AG09319 (cell line): ENCODE results near the gene ARHGAP45.
A peak's percentile ranks its signal among the peaks of the same experiment; 100 is the strongest.

Experiments
- DNase-seq: peaks from one replicate; pipeline ENCODE4 v3.0.0-alpha.2; 2010; ENCODE audit warnings: low read depth; ENCODE audit errors: extremely low read depth
- TF ChIP-seq, protein P1 (sequence below): IDR thresholded peaks from 2 replicates; pipeline ENCODE4 v1.5.1; 2011; ENCODE audit warnings: low read depth, mild to moderate bottlenecking, inconsistent platforms, low read length, moderate library complexity

Gene ARHGAP45

DNA sequence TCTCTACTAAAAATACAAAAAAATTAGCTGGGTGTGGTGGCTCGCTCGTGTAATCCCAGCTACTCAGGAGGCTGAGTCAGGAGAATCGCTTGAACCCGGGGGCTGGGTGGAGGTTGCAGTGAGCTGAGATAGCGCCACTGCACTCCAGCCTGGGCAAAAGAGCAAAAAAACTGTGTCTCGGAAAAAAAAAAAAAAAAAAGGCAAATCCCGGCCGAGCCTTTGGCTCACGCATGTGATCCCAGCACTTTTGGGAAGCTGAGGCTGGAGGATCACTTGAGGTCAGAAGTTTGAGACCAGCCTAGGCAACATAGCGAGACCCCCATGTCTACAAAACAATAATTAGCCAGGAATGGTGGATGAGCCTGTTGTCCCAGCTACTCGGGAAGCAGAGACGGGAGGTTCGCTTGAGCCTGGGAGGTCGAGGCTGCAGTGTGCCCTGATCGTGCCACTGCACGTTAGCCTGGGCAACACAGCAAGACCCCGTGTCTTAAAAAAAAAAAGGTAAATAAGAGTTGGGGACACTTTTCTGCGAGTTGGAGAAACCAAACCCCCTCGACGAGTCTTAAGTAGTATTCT lies 36.3 kb downstream of the ARHGAP45 start:
- no peak for DNase-seq

DNA sequence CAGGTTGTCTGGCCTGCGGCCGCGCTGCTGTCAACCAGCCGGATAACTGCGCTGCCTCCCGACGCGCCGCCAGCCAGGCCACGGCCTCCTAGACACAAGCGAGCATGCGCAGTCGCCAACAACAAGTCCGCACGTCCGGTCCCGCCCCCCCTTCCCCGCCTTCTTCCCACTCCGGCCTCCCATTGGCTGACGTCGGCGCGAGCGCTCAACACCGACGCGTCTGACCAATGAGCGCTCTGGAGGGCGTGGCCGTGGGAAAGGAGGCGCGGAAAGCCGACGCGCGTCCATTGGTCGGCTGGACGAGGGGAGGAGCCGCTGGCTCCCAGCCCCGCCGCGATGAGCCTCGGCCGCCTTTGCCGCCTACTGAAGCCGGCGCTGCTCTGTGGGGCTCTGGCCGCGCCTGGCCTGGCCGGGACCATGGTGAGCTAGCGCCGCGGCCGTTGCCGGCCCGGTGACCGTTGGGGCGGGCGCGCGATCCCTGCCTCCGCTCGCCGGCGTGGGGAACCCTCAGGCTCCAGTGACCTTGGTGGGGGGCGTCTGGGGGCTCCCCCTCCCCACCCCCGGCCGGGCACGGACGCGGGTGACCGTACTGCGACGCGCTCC lies 36.8 kb downstream of the ARHGAP45 start, which contains the start of gene GPX4:
Gene GPX4, plus strand, starts transcription at position 287 of the 603 bp plus-strand sequence. Its CDS starts 50 bp downstream, at position 337.
- DNase-seq = peak; percentile 99
- TF ChIP-seq, protein P1, sequence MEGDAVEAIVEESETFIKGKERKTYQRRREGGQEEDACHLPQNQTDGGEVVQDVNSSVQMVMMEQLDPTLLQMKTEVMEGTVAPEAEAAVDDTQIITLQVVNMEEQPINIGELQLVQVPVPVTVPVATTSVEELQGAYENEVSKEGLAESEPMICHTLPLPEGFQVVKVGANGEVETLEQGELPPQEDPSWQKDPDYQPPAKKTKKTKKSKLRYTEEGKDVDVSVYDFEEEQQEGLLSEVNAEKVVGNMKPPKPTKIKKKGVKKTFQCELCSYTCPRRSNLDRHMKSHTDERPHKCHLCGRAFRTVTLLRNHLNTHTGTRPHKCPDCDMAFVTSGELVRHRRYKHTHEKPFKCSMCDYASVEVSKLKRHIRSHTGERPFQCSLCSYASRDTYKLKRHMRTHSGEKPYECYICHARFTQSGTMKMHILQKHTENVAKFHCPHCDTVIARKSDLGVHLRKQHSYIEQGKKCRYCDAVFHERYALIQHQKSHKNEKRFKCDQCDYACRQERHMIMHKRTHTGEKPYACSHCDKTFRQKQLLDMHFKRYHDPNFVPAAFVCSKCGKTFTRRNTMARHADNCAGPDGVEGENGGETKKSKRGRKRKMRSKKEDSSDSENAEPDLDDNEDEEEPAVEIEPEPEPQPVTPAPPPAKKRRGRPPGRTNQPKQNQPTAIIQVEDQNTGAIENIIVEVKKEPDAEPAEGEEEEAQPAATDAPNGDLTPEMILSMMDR = no peak

More for the DNA sequence above, 36.3 kb downstream of the ARHGAP45 start:
- TF ChIP-seq, protein P1 = no peak

DNA sequence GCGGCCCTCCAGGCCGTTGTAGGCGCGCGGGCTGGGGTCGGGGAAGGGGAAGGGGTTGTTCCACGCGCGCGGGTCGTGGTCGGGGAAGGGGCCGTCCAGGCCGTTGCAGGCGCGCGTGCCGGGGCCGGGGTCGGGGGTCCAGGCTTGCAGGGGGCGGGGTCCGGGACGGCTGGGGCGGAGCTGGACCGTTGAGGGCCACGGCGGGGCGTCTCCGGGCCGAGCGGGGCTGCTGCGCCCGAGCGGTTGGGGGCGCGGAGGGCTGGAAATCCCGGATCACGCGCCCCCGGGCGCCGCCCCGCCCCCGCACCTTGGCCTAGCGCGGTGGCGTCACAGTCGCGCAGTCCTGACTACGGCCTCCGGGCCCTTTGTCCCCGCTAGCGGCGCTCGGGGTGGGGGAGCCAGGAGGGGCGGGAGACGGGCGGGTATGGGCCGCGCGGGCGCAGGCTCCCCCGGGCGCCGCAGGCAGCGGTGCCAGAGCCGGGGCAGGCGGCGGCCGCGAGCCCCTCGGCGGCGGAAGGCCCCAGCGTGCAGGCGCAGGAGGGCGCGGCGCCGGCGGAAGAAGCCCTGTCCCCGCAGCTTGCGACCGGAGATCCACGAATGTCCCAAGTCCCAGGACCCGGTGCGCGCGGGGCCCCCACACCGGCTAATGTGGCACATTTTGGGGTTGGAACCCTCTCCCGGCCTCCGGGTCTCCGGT lies 37.5 kb downstream of the ARHGAP45 start:
- TF ChIP-seq, protein P1 = no peak
- no peak for DNase-seq

DNA sequence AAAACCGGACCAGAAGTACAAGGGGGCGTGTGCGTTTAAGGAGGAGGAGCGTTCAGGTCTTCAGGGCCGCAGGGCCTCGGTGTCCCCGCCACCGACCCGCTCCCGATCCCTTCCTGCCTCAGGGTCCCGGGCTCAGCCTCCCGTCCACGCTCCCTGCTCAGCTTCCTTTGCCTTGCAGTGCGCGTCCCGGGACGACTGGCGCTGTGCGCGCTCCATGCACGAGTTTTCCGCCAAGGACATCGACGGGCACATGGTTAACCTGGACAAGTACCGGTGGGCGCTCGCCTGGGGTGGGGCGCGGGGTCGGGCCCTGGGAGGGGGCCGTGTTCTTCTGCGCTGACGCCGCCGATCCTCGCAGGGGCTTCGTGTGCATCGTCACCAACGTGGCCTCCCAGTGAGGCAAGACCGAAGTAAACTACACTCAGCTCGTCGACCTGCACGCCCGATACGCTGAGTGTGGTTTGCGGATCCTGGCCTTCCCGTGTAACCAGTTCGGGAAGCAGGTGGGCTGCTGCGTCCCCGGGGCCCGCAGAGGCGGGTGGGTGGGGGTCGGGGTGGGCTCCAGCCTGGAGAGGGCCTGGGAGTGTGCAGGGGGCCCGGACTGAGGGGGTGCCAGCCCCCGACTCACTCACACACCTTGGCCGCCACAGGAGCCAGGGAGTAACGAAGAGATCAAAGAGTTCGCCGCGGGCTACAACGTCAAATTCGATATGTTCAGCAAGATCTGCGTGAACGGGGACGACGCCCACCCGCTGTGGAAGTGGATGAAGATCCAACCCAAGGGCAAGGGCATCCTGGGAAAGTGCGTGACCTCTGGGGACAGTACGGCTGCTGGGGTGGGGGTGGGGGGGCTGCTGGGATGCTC lies 38.3 kb downstream of the ARHGAP45 start:
- no peak for DNase-seq
- TF ChIP-seq, protein P1 = no peak

DNA sequence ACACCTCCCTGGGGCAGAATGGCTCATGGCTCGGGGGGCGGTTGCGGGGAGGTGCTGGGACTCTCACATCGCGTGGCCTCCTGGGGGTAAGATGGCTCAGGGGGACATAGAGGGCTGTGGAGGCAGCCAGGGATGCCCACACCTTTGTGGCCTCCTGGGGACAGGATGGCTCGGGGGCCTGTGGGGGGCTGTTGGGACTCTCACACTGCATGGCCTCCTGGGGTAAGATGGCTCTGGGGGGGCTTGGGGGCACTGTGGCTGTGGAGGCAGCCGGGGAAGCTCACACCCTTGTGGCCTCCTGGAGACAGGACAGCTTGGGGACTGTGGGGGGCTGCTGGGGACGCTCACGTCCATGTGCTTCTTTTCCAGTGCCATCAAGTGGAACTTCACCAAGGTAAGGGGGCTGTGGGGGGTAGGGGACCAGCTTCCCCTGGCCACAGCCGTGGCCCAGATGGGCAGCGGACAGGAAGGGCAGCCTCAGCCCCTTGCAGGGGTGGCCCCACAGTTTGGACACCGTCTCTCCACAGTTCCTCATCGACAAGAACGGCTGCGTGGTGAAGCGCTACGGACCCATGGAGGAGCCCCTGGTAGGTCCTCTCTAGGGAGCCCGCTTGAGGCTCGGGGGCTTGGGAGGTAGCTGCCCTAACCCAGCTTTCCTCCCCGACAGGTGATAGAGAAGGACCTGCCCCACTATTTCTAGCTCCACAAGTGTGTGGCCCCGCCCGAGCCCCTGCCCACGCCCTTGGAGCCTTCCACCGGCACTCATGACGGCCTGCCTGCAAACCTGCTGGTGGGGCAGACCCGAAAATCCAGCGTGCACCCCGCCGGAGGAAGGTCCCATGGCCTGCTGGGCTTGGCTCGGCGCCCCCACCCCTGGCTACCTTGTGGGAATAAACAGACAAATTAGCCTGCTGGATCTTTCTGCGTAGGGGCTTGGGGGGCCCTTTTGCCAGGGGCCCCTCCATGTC lies 39.2 kb downstream of the ARHGAP45 start:
- no peak for DNase-seq
- TF ChIP-seq, protein P1 = no peak

DNA sequence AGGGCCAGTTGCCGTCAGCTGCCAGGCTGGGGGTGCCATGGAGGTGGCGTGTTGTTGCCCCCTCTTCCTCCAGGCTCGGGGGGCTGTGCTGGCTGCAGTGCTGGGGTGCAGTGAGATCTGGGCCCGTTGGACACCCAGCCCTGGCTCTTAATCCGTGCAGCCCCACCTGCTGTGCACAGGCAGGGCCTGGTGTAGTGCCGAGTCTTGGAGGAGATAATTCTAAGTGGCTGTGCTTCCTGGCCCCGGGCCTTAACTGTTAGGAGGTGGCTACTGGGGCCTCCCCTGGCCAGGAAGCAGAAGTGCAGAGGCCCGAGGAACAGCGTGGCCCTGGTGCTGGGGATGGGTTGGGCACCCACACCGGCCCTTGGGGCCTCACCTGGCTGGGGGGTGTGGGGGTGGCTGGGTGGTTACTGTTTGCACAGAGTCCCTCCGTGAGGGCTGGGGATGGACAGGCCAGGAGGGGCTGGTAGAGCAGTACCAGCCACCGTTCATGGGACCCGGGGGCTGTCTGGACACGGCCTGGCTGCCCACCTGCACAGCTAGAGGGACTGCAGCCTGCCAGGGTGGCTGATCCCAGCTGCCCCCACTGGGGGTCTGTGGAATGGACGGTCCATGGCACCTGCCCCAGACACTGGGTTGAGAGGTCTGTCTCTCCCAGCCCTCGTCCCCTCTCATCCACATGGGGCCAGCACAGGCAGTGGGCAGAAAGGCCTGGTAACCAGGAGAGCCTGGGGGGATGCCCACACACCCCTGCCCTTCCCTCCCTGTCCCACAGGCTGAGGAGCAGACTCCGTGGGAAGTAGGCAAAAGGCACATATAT lies 40.1 kb downstream of the ARHGAP45 start:
- TF ChIP-seq, protein P1 = peak; percentile 20

More for the DNA sequence above, 40.1 kb downstream of the ARHGAP45 start:
- DNase-seq = no peak
